H1 (cell line): ENCODE measurements around the gene TNRC6B. TPM values are rescaled to one million over a fixed set of nuclear protein-coding genes. Genes with fewer than 3 reads are reported as not detected.
A peak's percentile ranks its signal among the peaks of the same experiment; 100 is the strongest.
"Not testable (repeated sequence)": the region's sequence is repeated elsewhere in the genome, so short reads cannot be mapped to it uniquely, and the experiment has no call there.

Experiments used
- CTCF ChIA-PET: fragments of 300-600 bp; sonication (Branson Sonifier 250); formaldehyde crosslinking; loops from one replicate; lab custom pipeline; 2021; ENCODE audit not compliant: partially characterized antibody; lab: Charles Lee
- POLR2A ChIA-PET: fragments of 300-600 bp; sonication (Branson Sonifier 250); formaldehyde crosslinking; loops from one replicate; lab custom pipeline; 2021; ENCODE audit warnings: inconsistent platforms; ENCODE audit not compliant: partially characterized antibody; lab: Charles Lee
- DNase-seq, 2 experiments: peaks; one replicate each; pipeline versions ENCODE4 v3.0.0 to v3.0.0-alpha.2; 2010 to 2022; ENCODE audit warnings: low spot score in 2 of 2, low read depth in 1 of 2, mixed read lengths in 1 of 2
- FAIRE-seq: peaks from 2 replicates; lab custom pipeline; 2011; peaks lifted over from hg19 to GRCh38; lab: Jason Lieb, UNC
- H2AFZ ChIP-seq: 2 replicates; pipeline ENCODE4 v1.8.1; 2012; ENCODE audit warnings: low read length, inconsistent platforms
- H2AK5ac ChIP-seq: 2 replicates; pipeline ENCODE4 v1.6.1; 2013; ENCODE audit warnings: low read depth, low read length
- H2BK120ac ChIP-seq: replicated peaks from 2 replicates; pipeline ENCODE3; 2013; ENCODE audit warnings: low read depth, low read length, inconsistent platforms
- H2BK12ac ChIP-seq: 2 replicates; pipeline ENCODE4 v1.6.1; 2013; ENCODE audit warnings: low read depth, low read length
- H2BK15ac ChIP-seq: 2 replicates; pipeline ENCODE4 v1.6.1; 2013; ENCODE audit warnings: low read length
- H2BK20ac ChIP-seq: 2 replicates; pipeline ENCODE4 v1.6.1; 2013; ENCODE audit warnings: low read length
- H2BK5ac ChIP-seq: 2 replicates; pipeline ENCODE4 v1.6.1; 2013; ENCODE audit warnings: low read depth, low read length
- H3K14ac ChIP-seq: 2 replicates; pipeline ENCODE4 v1.6.1; 2013; ENCODE audit warnings: inconsistent platforms; ENCODE audit not compliant: insufficient read length
- H3K18ac ChIP-seq: 2 replicates; pipeline ENCODE4 v1.6.1; 2013; ENCODE audit warnings: low read length; ENCODE audit errors: extremely low read depth
- H3K23ac ChIP-seq: 2 replicates; pipeline ENCODE4 v1.6.1; 2013; ENCODE audit warnings: inconsistent platforms; ENCODE audit not compliant: insufficient read length
- H3K23me2 ChIP-seq: 2 replicates; pipeline ENCODE4 v1.6.1; 2013; ENCODE audit warnings: low read depth, low read length
- H3K27ac ChIP-seq: 2 replicates; pipeline ENCODE4 v1.6.1; 2011; ENCODE audit warnings: low read depth, low read length, inconsistent platforms
- H3K27me3 ChIP-seq, 4 experiments: replicated peaks in 1 of 4; 1 replicate in 1 of 4; 2 replicates in 3 of 4; pipeline versions ENCODE4 v1.6.1 to v1.8.1; 2011 to 2013; ENCODE audit warnings: low read length in 3 of 4, mild to moderate bottlenecking in 3 of 4, inconsistent platforms in 2 of 4, mixed read lengths in 2 of 4, moderate library complexity in 1 of 4; ENCODE audit not compliant: control insufficient read depth in 3 of 4, insufficient read depth in 3 of 4; ENCODE audit errors: extremely low read depth in 1 of 4
- H3K36me3 ChIP-seq, 4 experiments: 2 replicates each; pipeline versions ENCODE4 v1.6.1 to v1.8.1; 2011 to 2013; ENCODE audit warnings: mild to moderate bottlenecking in 4 of 4, low read length in 3 of 4, moderate library complexity in 2 of 4, control low read depth in 1 of 4, inconsistent platforms in 1 of 4; ENCODE audit not compliant: insufficient read depth in 4 of 4, control insufficient read depth in 2 of 4
- H3K4ac ChIP-seq: replicated peaks from 2 replicates; pipeline ENCODE3; 2013; ENCODE audit warnings: low read length, low read depth, mixed read lengths, inconsistent platforms; ENCODE audit not compliant: insufficient read length
- H3K4me1 ChIP-seq, 4 experiments: replicated peaks in 1 of 4; 1 replicate in 1 of 4; 2 replicates in 3 of 4; pipeline versions ENCODE4 v1.6.1 to v1.8.1; 2011 to 2013; ENCODE audit warnings: low read length in 3 of 4, inconsistent platforms in 2 of 4, mixed read lengths in 1 of 4; ENCODE audit not compliant: insufficient read depth in 4 of 4, control insufficient read depth in 3 of 4
- H3K4me2 ChIP-seq, 2 experiments: 2 replicates each; pipeline versions ENCODE4 v1.6.1 to v1.8.1; 2011 to 2013; ENCODE audit warnings: low read depth in 2 of 2, low read length in 2 of 2, control low read depth in 1 of 2, inconsistent platforms in 1 of 2, mild to moderate bottlenecking in 1 of 2; ENCODE audit not compliant: insufficient read depth in 1 of 2
- H3K4me3 ChIP-seq, 4 experiments: fragments of 200-600, 300-600 bp in 1 of 4; sonication (generic), shearing (Covaris generic), sonication (Bioruptor Twin) in 1 of 4; 2 replicates each; pipeline versions ENCODE4 v1.5.1 to v1.8.1; 2011 to 2016; ENCODE audit warnings: low read length in 4 of 4, low read depth in 3 of 4, control low read depth in 2 of 4, inconsistent platforms in 2 of 4, mild to moderate bottlenecking in 2 of 4, mixed read lengths in 1 of 4, moderate library complexity in 1 of 4; ENCODE audit not compliant: insufficient read depth in 2 of 4; ENCODE audit errors: extremely low read depth in 1 of 4
- H3K56ac ChIP-seq: replicated peaks from 2 replicates; pipeline ENCODE3; 2013; ENCODE audit warnings: low read depth, mild to moderate bottlenecking, mixed read lengths, low read length, inconsistent platforms; ENCODE audit not compliant: insufficient read length
- H3K79me1 ChIP-seq: 2 replicates; pipeline ENCODE4 v1.6.1; 2013; ENCODE audit warnings: low read depth, low read length, control low read depth
- H3K79me2 ChIP-seq, 2 experiments: 2 replicates each; pipeline versions ENCODE4 v1.6.1 to v1.8.1; 2012 to 2013; ENCODE audit warnings: low read length in 2 of 2, mild to moderate bottlenecking in 2 of 2, inconsistent platforms in 1 of 2; ENCODE audit not compliant: insufficient read depth in 2 of 2, control insufficient read depth in 1 of 2
- H3K9ac ChIP-seq, 4 experiments: replicated peaks in 1 of 4; 1 replicate in 1 of 4; 2 replicates in 3 of 4; pipeline versions ENCODE4 v1.6.1 to v1.8.1; 2011 to 2013; ENCODE audit warnings: low read depth in 3 of 4, low read length in 3 of 4, control low read depth in 2 of 4, mild to moderate bottlenecking in 2 of 4, moderate library complexity in 2 of 4, inconsistent platforms in 1 of 4; ENCODE audit errors: extremely low read depth in 1 of 4
- H3K9me3 ChIP-seq, 2 experiments: 2 replicates each; pipeline versions ENCODE4 v1.6.1 to v1.8.1; 2012 to 2013; ENCODE audit warnings: mild to moderate bottlenecking in 2 of 2, moderate library complexity in 2 of 2, control low read depth in 1 of 2, inconsistent platforms in 1 of 2, low read depth in 1 of 2, low read length in 1 of 2, mixed read lengths in 1 of 2; ENCODE audit not compliant: insufficient read depth in 2 of 2
- H4K20me1 ChIP-seq, 2 experiments: replicated peaks in 1 of 2; 2 replicates each; pipeline versions ENCODE3 to v1.8.1; 2011 to 2013; ENCODE audit warnings: inconsistent platforms in 2 of 2, low read length in 2 of 2, mild to moderate bottlenecking in 1 of 2; ENCODE audit not compliant: insufficient read depth in 2 of 2, control insufficient read depth in 1 of 2
- H4K5ac ChIP-seq: 2 replicates; pipeline ENCODE4 v1.6.1; 2013; ENCODE audit warnings: low read length, low read depth, mixed read lengths, inconsistent platforms; ENCODE audit not compliant: insufficient read length
- H4K8ac ChIP-seq: 2 replicates; pipeline ENCODE4 v1.8.0; 2013; ENCODE audit warnings: mild to moderate bottlenecking, moderate library complexity, low read length, inconsistent platforms; ENCODE audit not compliant: insufficient read depth; ENCODE audit errors: extremely low read depth
- H4K91ac ChIP-seq: replicated peaks from 2 replicates; pipeline ENCODE3; 2013; ENCODE audit warnings: low read length, mixed read lengths, inconsistent platforms; ENCODE audit not compliant: insufficient read length
- BCL11A ChIP-seq, 2 experiments: IDR thresholded peaks; one replicate each; pipeline ENCODE4 v1.6.1; 2011; ENCODE audit warnings: low read depth in 2 of 2, low read length in 2 of 2, mild to moderate bottlenecking in 2 of 2
- WGBS, 2 experiments: shearing (Covaris generic) in 1 of 2; methylation state at CpG; one replicate each; pipeline versions ENCODE4 v1.1.6 to v1.1.7; 2013 to 2015; ENCODE audit warnings: low lambda C conversion rate in 2 of 2, mixed read lengths in 2 of 2, inconsistent platforms in 1 of 2, low coverage in 1 of 2, missing lambda C conversion rate in 1 of 2; ENCODE audit not compliant: insufficient replicate concordance in 2 of 2, insufficient coverage in 1 of 2, insufficient read length in 1 of 2; ENCODE audit errors: extremely low coverage in 1 of 2, missing lambda C conversion rate in 1 of 2; 5-methylcytosine and 5-hydroxymethylcytosine counted together
- polyA plus RNA-seq, 7 experiments: library from polyadenylated mRNA; depleted of rRNA in 3 of 7; stranded (reverse) in 5 of 7; unstranded in 2 of 7; fragments of >200 nt in 5 of 7; fragments of 200-250 nt in 2 of 7; gene quantifications; 1 replicate in 5 of 7; 2 replicates in 1 of 7; 4 replicates in 1 of 7; pipeline versions ENCODE4 v1.2.1 to v1.2.3, GENCODE V29; 2011 to 2013; ENCODE audit warnings: missing spikeins in 2 of 7, mixed read lengths in 2 of 7
- total RNA-seq: library from RNA; stranded (reverse); fragmentation: NEBNext Ultra II Directional; extraction: Animal tissue kit (Norgen Biotek cat#: 25700); gene quantifications from 2 replicates; pipeline ENCODE4 v1.2.1, GENCODE V29; 2021

Gene TNRC6B
- total and polyA plus RNA-seq, 2 of the 8 experiments (the other 6 are each of a cell fraction or from before 2014, with no cell fraction given): 12.5 to 48.9 TPM

DNA sequence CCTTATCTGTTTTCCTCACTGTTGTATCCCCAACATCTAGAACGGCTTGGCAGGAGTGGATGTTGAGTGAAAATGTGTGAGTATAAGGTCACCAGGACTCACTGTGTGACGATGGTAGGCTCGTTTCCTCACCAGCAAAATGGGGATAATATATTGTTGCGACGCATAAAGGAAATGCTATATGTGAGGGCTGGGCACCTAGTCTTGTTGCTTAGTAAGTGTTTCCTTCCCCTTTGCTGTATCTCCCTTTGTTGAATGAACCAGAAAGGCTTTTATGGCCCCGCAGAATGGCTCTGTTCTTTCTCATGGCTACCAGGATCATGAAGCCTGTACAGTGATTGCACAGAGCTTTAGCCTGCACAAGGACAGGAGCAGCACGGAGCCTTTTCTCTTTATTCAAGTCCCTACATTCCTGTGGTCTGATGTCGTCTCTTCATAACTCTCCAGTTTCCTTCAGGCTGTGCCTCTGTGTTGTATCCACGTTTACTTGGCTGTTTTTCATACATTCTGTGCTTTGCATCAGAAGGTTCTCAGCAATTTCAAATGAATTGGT, 5.4 kb downstream of the TNRC6B start (continued):
- no peak for TF ChIP-seq BCL11A (IDR thresholded peaks at IDR 0.05; ENCODE audit: low read depth in 2 of 2, low read length in 2 of 2)

DNA sequence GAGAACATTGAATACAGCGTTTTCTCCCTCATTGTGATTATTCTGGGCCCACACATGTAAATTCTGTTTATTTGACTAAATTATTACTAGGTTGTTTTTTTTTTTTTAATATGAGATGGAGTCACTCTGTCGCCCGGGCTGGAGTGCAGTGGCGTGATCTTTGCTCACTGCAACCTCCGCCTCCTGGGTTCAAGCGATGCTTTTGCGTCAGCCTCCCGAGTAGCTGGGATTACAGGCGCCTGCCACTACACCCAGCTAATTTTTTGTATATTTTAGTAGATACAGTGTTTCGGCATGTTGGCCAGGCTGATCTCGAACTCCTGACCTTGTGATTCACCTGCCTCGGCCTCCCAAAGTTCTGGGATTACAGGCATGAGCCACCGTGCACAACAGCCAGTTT, 5.9 kb downstream of the TNRC6B start:
- 93% methylated on average over 13 of the region's 13 CpGs; no CpG with 5 or more reads in 1 of the 2 experiments for WGBS, 2 experiments
- H2AK5ac ChIP-seq, H2BK120ac ChIP-seq, H3K23ac ChIP-seq, H3K14ac ChIP-seq, H3K56ac ChIP-seq, H3K4ac ChIP-seq, H3K27me3 ChIP-seq, H2BK12ac ChIP-seq, H3K23me2 ChIP-seq, H2BK15ac ChIP-seq, H3K9ac ChIP-seq, H3K9me3 ChIP-seq, DNase-seq, H3K18ac ChIP-seq, H2BK20ac ChIP-seq, FAIRE-seq, H4K91ac ChIP-seq, H2BK5ac ChIP-seq, H3K27ac ChIP-seq, H3K4me3 ChIP-seq, H4K8ac ChIP-seq, H3K36me3 ChIP-seq, H2AFZ ChIP-seq, H4K5ac ChIP-seq: not testable (repeated sequence)
- Histone ChIP-seq H3K4me1 (peaks cover 9 to 15% (median 12%) of the 10 kb centered on the region in 4 experiments; a peak in 6 of 7 replicates), H4K20me1 (peaks cover 16 to 19% of the 10 kb centered on the region in 2 experiments), H3K79me2 (peaks cover 68 to 100% of the 10 kb centered on the region in 2 experiments), H3K4me2 (peak overlapping the region in 1 of 2 experiments; percentile 57; a peak in 2 of 4 replicates), H3K79me1 (peaks cover 15% of the 10 kb centered on the region)
- ChIA-PET CTCF (interaction anchor here (1.6 kb wide), 1 partner anchor 9 kb away, joined by 3 read pairs; no protein-coding TSS in a partner anchor), POLR2A (interaction anchor here (0.6 to 2.5 kb wide), 4 partner anchors 10 to 95 kb away, joined by 3 to 8 read pairs (median 8); no protein-coding TSS in a partner anchor)
